Keratinocyte (primary cell): ENCODE data around the gene SULF2. TPM values are rescaled to one million over a fixed set of nuclear protein-coding genes. Genes with fewer than 3 reads are reported as not detected.

ENCODE experiments used
- DNase-seq: peaks from one replicate; pipeline ENCODE4 v3.0.0-alpha.2; 2011; ENCODE audit warnings: low read depth, missing footprints, low spot score
- FAIRE-seq: peaks from 2 replicates; lab custom pipeline; 2011; peaks lifted over from hg19 to GRCh38; lab: Jason Lieb, UNC
- H2AFZ ChIP-seq: 2 replicates; pipeline ENCODE4 v1.6.0; 2012; ENCODE audit warnings: low read length, control low read depth, inconsistent platforms; ENCODE audit not compliant: control insufficient read depth
- H3K27ac ChIP-seq: 2 replicates; pipeline ENCODE4 v1.5.1; 2011; ENCODE audit warnings: low read length; ENCODE audit not compliant: control insufficient read depth, insufficient read depth
- H3K27me3 ChIP-seq: 3 replicates; pipeline ENCODE4 v1.6.0; 2011; ENCODE audit warnings: low read length; ENCODE audit not compliant: control insufficient read depth, insufficient read depth; ENCODE audit errors: extremely low read depth
- H3K36me3 ChIP-seq, 2 experiments: 2 replicates in 1 of 2; 3 replicates in 1 of 2; pipeline ENCODE4 v1.5.1; 2011; ENCODE audit warnings: low read length in 2 of 2, mild to moderate bottlenecking in 1 of 2; ENCODE audit not compliant: control insufficient read depth in 2 of 2, insufficient read depth in 2 of 2; ENCODE audit errors: extremely low read depth in 1 of 2
- H3K4me1 ChIP-seq: 3 replicates; pipeline ENCODE4 v1.5.1; 2011; ENCODE audit warnings: low read length; ENCODE audit not compliant: control insufficient read depth, insufficient read depth; ENCODE audit errors: extremely low read depth
- H3K4me2 ChIP-seq: 3 replicates; pipeline ENCODE4 v1.6.0; 2011; ENCODE audit warnings: low read depth, low read length; ENCODE audit not compliant: control insufficient read depth, insufficient read depth; ENCODE audit errors: extremely low read depth
- H3K4me3 ChIP-seq, 3 experiments: fragments of 200-600 bp in 1 of 3; sonication (generic) in 1 of 3; 2 replicates in 2 of 3; 3 replicates in 1 of 3; pipeline ENCODE4 v1.5.1; 2011 to 2016; ENCODE audit warnings: low read length in 3 of 3, mild to moderate bottlenecking in 3 of 3, control low read depth in 2 of 3, inconsistent platforms in 1 of 3, low read depth in 1 of 3, mixed read lengths in 1 of 3, mixed run types in 1 of 3, moderate library complexity in 1 of 3; ENCODE audit not compliant: control insufficient read depth in 2 of 3, insufficient read depth in 2 of 3; ENCODE audit errors: extremely low read depth in 1 of 3
- H3K79me2 ChIP-seq: 2 replicates; pipeline ENCODE4 v1.6.0; 2012; ENCODE audit warnings: low read length; ENCODE audit not compliant: control insufficient read depth, insufficient read depth
- H3K9ac ChIP-seq: 3 replicates; pipeline ENCODE4 v1.6.0; 2011; ENCODE audit warnings: low read length; ENCODE audit not compliant: control insufficient read depth, insufficient read depth; ENCODE audit errors: extremely low read depth
- H3K9me1 ChIP-seq: 3 replicates; pipeline ENCODE4 v1.6.0; 2011; ENCODE audit warnings: low read length; ENCODE audit not compliant: control insufficient read depth, insufficient read depth; ENCODE audit errors: extremely low read depth
- H3K9me3 ChIP-seq: 2 replicates; pipeline ENCODE4 v1.5.1; 2012; ENCODE audit warnings: low read depth, low read length; ENCODE audit not compliant: control insufficient read depth
- H4K20me1 ChIP-seq: 3 replicates; pipeline ENCODE4 v1.6.0; 2011; ENCODE audit warnings: low read length; ENCODE audit not compliant: control insufficient read depth, insufficient read depth; ENCODE audit errors: extremely low read depth
- CTCF ChIP-seq, 3 experiments: IDR thresholded peaks in 1 of 3; conservative IDR thresholded peaks in 1 of 3; optimal IDR thresholded peaks in 1 of 3; 2 replicates in 2 of 3; 3 replicates in 1 of 3; pipeline versions ENCODE3 to v1.5.1; 2011; ENCODE audit warnings: low read length in 3 of 3, mild to moderate bottlenecking in 3 of 3, moderate library complexity in 2 of 3, control low read depth in 1 of 3, inconsistent platforms in 1 of 3; ENCODE audit not compliant: insufficient read depth in 2 of 3; ENCODE audit errors: extremely low read depth in 1 of 3
- EZH2 ChIP-seq: IDR thresholded peaks from one replicate; pipeline ENCODE4 v1.6.1; 2012; ENCODE audit warnings: inconsistent platforms, mild to moderate bottlenecking, low read length, moderate library complexity
- dilution Hi-C: fragments of 300-500 bp; cut with MboI; formaldehyde crosslinking; loops from one replicate; pipeline ENCODE4 v1.7.0; 2020; ENCODE audit warnings: low sequenced_read_pairs; ENCODE audit not compliant: extremely low pct_ligation_motif_present
- polyA plus RNA-seq, 5 experiments: library from polyadenylated mRNA; depleted of rRNA in 3 of 5; stranded (reverse) in 3 of 5; stranded (forward) in 1 of 5; unstranded in 1 of 5; fragments of >200 nt; gene quantifications; 1 replicate in 1 of 5; 2 replicates in 3 of 5; 3 replicates in 1 of 5; pipeline versions ENCODE4 v1.2.1 to v1.2.3, GENCODE V29; 2011 to 2012; ENCODE audit warnings: missing spikeins in 2 of 5, low read depth in 1 of 5, low replicate concordance in 1 of 5

SULF2 gene
- polyA plus RNA-seq, 1 donor (not counting 4 experiments of a cell fraction or from before 2014, with no cell fraction given) = 64.4 TPM

DNA sequence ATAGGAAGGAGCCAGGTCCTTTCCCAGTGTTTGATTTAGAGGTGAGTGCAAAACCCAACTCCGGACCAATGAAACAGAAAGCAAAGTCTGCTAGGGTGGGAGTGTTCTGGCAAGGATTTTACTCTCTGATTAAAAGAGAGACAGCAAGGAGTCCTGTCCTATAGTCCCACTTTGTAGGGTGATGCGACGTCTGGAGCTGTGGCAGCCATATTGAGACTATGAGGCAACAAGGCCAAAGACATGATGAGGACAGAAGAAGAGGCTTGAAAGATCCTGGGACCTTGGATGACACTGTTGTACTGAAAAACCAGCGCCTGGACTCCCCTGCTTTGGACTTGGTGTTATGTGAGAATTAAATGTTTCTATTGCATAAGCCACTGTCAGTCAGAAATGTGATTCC lies 8.1 kb downstream of the SULF2 start:
- Histone ChIP-seq H3K4me1 (no peaks in the 10 kb centered on the region), H3K27me3 (no peaks in the 10 kb centered on the region), H3K9ac (no peak overlapping the region), H3K9me3 (no peaks in the 10 kb centered on the region), H3K4me2 (no peak overlapping the region), H2AFZ (no peak overlapping the region), H3K36me3 (peaks cover 11 to 12% of the 10 kb centered on the region in 2 experiments), H4K20me1 (peaks cover 16% of the 10 kb centered on the region), H3K4me3 (no peak overlapping the region), H3K9me1 (peaks cover 3% of the 10 kb centered on the region), H3K27ac (no peak overlapping the region), H3K79me2 (peaks cover 97% of the 10 kb centered on the region)
- no peak for FAIRE-seq
- dilution Hi-C loops = loop anchor here (25.0 kb wide), 1 partner anchor 510 kb away; no protein-coding TSS in a partner anchor
- no peak for DNase-seq
- TF ChIP-seq CTCF (optimal IDR thresholded peaks at IDR 0.05 in 1 of 3, IDR thresholded peaks at IDR 0.05 in 1 of 3, conservative IDR thresholded peaks at IDR 0.05 in 1 of 3; ENCODE audit: extremely low read depth in 1 of 3, insufficient read depth in 2 of 3, low read length in 3 of 3) = no peak
- TF ChIP-seq EZH2 = no peak

GRCh38 chr20:47776639-47777038 lies 8.6 kb downstream of the SULF2 start:
- Histone ChIP-seq H3K9ac (no peak overlapping the region), H4K20me1 (peaks cover 16% of the 10 kb centered on the region), H2AFZ (no peak overlapping the region), H3K4me1 (no peaks in the 10 kb centered on the region), H3K36me3 (peaks cover 11 to 12% of the 10 kb centered on the region in 2 experiments), H3K27ac (no peak overlapping the region), H3K4me3 (no peak overlapping the region), H3K27me3 (no peaks in the 10 kb centered on the region), H3K9me1 (peaks cover 3% of the 10 kb centered on the region), H3K9me3 (no peaks in the 10 kb centered on the region), H3K4me2 (no peak overlapping the region), H3K79me2 (peaks cover 96% of the 10 kb centered on the region)
- DNase-seq = no peak
- dilution Hi-C loops = loop anchor here (25.0 kb wide), 1 partner anchor 511 kb away; no protein-coding TSS in a partner anchor
- no peak for TF ChIP-seq CTCF (optimal IDR thresholded peaks at IDR 0.05 in 1 of 3, IDR thresholded peaks at IDR 0.05 in 1 of 3, conservative IDR thresholded peaks at IDR 0.05 in 1 of 3; ENCODE audit: extremely low read depth in 1 of 3, insufficient read depth in 2 of 3, low read length in 3 of 3)
- no peak for TF ChIP-seq EZH2
- no peak for FAIRE-seq
